Activated CD4-positive, alpha-beta T cell treated with anti-CD3 and anti-CD28 coated beads for 48 hours (primary cell): ENCODE measurements around the gene UBXN10.

ENCODE experiments used
- DNase-seq: peaks from one replicate; pipeline ENCODE4 v3.0.0-alpha.2; 2020

UBXN10 gene, protein sequence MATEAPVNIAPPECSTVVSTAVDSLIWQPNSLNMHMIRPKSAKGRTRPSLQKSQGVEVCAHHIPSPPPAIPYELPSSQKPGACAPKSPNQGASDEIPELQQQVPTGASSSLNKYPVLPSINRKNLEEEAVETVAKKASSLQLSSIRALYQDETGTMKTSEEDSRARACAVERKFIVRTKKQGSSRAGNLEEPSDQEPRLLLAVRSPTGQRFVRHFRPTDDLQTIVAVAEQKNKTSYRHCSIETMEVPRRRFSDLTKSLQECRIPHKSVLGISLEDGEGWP

DNA sequence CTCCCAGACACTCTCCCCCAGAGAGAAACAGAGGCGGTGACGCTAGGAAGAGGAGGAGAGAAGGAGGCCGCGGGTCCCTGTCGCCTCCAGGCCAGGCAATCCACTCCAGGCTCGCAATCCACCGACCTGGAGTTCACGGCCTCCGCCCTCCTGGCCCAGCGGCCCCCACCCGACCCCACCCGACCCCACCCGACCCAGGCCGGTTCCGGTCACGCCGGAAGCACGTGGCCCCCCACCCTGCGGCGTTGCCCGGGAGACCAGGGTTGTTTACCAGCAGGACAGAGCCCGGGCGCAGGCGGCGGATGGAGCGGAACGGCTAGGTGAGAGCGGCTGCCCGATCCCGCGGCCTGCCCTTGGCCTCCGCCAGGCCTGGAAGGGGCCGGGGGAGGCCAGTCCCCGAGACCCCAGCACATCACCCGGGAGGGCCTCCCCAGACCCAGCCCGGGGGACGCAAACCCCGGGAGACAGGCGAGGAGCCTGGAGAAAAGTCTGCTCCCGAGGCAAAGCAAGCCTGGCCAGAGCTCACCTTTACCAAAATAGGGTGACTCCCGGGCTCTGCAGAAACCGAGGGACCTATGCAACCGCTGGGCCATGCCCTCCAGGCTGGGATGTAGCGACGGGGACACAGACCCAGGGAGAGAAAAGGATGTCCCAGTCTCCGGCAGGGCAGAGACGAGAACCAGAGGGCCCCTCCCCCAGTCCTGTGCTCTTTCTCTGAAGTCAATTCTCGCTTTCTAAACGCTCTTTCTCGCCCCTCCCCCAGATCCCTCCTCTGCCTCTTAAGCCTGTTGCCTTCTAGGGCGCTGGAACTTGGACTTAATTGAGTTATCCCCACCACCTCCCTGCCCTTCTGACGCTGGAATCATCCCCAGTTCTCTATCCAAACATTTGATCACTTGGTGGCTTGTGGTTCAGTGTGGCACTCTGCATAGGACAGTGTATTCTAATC, at the start of gene UBXN10, which contains the start of gene PLA2G2C:
TSS of gene UBXN10 (plus strand) at position 263 of the 949 bp plus-strand sequence. CDS start 4,466 bp downstream, outside the sequence.
TSS of gene PLA2G2C (minus strand) at position 685 of the 949 bp plus-strand sequence. CDS start 9,155 bp downstream, outside the sequence.
- DNase-seq, result peak; percentile 87

DNA sequence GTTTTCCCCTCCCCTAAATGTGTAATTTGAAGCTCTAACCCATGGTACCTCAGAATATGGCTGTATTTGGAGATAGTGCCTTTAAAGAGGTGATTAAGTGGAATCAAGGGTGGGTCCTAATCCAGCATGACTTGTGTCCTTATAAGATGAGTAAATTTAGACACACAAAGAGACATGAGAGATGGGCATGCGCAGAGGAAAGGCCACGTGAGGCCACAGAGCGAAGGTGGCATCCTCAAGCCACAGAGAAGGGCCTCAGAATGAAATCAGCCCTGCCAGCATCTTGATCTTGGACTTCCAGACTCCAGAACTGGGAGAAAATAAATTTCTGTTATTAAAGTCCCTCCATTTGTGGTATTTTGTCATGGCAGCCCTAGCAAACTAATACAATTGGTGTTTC, 49.6 kb upstream of the UBXN10 start:
- no peak for DNase-seq

DNA sequence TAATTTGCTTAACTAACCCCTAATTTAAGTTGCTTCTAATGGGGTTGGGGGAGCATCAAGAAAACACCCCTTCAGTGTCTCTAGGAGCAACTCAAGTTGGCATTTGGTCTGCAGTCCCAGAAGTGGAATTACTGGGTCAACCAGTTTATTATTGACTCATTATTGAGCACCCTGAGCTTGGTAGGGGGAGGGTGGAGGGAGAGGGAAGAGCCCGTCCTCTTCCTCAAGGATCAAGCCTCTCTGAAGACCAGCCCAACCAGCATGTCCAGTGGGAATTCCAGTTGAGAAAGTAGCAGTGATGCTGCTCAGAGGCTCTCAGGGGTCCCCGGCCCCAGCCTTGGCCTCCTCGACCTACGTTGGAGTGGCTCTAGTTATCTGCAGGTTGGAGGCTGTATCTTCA, 48.8 kb upstream of the UBXN10 start:
- no peak for DNase-seq

GRCh38 chr1:20137604-20138003, 48.3 kb upstream of the UBXN10 start:
- DNase-seq, result no peak

- DNase-seq, result no peak
Observed at GRCh38 chr1:20138346-20138745, 47.5 kb upstream of the UBXN10 start.

GRCh38 chr1:20138961-20139550, 46.8 kb upstream of the UBXN10 start, which contains the start of gene PLA2G2F:
PLA2G2F (plus strand) TSS chr1:20139323; CDS start chr1:20139428, 105 bp downstream.
- no peak for DNase-seq

DNA sequence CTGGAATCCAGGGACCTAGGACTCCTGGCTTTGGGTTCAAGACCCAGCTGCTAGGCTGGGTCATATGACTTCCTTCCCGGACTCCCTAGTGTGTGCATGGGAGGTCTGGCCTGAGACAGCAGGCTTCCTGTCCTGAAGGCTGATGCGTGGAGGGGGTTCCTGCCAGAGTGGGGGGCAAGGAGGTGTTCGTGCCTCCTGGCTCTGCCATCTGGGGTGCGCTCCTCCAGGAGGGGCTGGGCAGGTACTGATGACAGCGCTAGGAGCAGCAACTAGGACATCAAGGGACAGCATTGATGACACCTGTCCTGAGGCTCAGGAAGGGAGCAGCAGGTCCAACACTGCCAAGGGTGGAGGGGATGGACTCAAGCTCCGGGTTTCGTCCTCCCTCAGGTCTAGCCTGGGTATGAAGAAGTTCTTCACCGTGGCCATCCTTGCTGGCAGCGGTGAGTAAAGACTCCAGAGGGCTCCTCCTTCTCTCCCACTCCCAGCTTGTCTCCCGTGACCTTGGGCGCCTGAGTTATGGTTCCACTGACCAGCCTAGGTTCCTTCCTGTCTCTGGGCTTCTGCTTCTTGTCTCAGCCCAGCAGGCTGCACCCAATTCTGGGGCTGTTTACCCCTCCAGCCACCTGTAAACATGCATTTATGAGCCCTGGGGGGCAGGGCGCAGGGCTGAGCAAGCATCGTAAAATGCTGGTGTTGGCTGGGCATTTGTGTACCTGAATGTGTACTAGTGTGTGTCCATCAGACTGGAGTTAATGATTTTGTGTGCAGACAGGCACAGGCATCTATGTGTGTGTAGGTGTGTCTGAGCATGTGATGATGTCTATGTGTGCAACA, 45.9 kb upstream of the UBXN10 start:
- DNase-seq, result no peak

DNA sequence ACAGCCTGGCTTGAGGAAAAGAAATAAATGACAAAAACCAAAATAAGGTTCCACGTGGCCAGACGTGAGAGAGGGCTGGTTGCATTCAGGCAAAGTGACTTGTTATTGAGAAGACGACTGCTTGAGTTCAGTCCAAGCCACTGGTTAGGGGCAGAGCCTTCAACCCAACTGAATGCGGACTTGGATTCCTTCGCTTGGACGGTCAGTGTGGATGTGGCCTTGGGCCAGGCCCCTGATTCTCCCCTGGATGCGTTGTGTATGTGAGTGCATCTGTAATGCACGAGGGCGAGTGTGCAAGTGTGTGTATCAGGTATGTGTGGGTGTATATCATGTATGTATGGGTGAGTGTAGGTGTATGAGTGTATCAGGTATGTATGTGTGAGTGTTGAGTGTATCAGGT, 44.9 kb upstream of the UBXN10 start:
- no peak for DNase-seq

GRCh38 chr1:20141466-20141865, 44.4 kb upstream of the UBXN10 start:
- no peak for DNase-seq

GRCh38 chr1:20142001-20142710, 43.7 kb upstream of the UBXN10 start:
- DNase-seq, result no peak

DNA sequence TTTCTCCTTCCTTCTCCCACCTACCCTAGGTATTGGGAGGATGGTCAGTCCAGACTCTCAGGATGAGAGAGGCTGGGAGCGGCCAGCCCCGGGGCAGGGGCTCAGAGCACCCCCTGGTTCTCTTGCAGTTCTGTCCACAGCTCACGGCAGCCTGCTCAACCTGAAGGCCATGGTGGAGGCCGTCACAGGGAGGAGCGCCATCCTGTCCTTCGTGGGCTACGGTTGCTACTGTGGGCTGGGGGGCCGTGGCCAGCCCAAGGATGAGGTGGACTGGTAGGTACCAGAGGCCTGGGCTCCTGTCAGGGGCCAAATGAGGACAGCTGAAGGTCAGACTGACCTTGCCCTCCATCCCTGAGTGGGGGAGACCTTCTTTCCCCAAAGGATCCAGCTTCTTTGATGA, 42.6 kb upstream of the UBXN10 start:
- DNase-seq, result no peak

DNA sequence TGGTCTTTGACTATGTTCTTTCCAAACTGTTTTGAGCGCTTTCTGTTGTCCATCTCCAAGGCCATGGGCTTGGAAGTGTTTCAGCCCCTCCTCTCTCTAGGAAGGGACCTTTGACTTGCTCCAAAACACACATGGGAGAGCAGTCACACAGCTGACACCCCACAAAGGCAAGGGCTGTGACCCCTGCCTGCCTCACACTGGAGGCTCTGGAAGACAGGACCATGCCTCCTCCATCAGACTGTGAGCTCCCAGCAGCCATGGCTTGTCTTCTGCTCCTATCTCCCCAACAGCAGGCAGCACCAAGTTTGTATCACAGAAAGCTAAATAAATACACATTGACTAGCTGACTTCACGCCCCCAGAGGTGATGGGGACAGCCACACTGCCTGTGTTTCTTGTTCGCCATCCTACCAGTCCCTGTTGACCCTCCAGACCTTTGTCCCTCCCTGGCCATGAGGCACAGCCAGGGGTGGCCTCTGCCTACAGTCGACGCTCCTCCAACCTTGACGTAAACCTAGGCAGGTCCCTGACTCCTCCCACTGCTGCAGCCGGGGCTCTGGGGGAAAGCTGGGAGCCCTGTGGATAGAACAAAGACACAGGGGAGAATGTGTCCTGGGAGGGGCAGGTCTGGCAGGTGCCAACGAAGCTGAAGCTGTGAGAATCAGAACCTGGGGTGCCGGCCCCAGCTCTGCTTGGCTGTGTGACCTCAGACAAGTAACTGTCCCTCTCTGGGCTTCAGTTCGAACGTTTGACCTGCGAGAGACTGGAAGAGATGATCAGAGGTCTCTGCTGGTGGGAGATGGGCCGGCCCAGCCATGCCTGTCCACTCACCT, 41.9 kb upstream of the UBXN10 start:
- DNase-seq, result no peak

- no peak for DNase-seq
Observed at GRCh38 chr1:20147846-20148570, 37.9 kb upstream of the UBXN10 start.

DNA sequence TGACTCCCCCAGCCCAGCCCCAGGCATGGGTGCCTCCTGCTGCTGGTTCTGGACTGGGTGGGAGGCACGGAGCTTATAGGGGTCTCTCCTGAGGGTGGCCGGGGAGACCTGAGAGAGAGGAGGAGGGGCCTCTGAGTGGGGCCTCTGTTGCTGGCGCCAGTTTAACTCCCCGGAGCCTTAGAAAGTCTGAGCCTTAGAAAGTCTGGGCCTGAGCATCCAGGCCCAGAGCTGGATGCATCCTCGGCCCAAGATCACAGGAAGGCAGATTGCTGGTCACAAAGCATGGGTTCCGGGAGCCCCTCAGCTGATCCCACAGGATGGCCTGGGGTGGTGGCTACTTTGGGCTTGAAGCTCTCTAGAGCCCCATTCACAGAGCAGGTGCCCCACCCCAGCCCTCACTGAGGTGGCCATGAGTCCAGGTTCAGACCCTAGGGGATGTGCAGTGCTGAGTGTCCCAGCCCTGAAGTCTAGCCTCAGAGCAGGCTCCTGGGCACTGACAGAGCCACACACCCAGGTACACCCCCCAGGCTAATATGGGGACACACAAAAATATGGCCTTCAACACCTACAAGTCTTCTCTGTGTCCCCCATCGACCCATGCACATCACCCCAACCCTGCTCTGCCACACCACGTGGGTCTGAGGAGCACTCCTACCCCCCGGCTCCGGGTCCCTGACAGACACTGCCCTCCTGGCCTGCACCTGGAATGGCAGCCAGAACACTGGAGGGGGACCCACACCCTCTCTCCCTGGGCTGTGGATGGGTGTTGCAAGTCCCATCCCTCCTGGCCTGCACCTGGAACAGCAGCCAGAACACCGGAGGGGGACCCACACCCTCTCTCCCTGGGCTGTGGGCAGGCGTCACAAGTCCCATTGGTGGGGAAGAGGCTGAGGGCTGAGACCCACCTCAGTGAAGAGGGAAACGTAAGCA, 37.1 kb upstream of the UBXN10 start:
- no peak for DNase-seq

DNA sequence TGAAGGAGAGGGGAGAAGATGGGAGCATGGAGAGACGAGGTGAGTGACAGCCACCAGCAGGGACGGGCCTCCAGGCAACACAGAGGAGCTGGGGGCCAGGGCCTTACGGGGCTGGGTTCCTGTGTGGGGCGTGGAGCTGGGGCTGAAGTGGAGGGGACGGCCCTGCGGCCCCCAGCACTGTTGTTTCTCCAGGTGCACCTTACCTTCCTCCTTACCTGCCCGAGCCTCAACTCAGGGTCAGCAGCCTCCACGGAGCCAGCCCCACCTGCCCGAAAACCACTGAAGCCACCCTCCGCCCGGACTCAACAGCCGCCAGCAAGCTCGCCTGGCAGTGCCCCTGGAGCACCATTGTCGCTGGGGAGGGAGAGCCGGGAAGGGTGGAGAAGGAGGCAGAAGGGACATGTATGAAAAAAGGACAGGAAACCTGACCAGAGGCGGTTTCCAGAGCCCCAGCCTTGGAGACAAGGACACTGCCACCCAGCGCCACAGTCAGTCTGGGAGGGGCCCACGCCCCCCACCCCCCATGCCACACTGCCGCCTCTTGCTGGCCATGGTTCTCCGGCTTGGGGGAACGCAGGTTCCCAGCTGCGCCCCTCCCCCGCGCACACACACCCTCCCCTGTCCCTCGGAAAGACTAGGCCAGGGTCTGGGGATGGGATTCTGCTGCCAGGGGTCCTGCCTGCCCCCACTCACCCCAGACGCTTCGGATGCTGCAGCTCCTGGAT, 36.1 kb upstream of the UBXN10 start:
- DNase-seq, result no peak

DNA sequence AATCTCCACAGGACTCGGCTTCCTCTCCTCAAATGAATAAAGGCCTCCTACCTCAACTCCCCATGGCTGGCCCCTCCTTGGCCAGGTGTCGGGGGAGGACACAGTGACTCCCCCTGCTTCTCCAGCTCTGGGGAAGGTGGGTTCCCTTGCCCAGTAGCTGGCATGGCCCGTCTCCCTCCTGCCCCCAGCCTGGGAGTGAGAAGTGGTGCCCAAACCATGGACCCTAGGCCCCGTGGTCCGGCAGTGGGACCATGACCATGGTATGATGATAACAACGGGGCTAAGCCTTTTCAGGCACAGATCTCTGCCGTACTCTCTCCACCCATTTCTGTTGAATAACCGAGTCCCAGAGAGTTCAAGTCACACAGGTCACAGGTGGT, 35.6 kb upstream of the UBXN10 start:
- no peak for DNase-seq

DNA sequence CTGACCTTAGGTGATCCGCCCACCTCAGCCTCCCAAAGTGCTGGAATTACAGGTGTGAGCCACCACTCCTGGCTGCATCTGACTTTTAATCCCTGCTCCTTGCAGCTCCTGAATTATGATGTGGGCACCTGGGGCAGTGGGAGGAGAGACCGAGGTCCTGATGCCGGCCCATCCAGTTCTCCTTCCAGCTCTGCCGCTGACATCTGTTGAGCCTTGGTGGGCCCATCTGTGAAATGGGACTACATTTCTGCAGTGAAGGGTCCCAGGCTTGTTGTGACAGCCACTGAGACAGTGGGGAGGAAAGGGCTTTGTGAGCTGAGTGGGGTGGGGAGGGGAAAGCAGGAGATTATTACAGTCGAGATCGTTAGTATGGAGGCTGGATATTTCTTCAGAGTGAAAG, 34.9 kb upstream of the UBXN10 start:
- no peak for DNase-seq

DNA sequence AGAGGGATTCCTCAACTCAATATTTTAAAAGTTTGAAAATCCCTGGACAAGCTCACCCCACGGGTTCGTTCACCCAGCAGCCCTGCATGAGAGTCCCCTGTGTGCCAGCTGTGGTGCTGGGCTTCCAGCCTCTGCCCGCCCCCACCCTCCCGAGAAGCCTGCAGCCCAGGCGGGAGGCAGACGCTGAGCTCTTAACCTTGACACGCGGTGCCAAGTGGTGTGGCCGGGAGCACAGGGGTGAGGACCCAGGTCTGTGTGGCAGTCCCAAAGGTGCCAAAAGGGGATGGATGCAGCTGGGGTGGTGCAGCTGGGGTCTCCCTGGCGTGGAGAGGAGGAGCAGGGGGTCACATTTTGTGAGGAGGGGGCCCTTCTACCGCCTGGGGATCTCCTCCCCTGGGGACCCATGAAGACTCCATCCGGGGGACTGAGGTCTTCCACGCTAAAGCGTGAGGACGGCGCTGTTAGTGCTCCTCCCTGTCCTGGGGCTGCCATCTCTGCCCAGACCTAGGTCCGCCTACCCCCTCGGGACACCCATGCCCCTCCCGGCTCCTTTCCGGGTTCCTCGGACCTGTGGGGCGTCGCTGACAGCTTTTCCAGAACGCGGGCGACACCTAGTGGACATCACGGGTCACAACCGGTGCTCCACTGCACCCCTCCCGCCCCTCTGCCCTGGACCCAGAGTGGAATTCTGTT, 33.8 kb upstream of the UBXN10 start:
- peak; percentile 85 for DNase-seq
